ACC112 (cell line): ENCODE measurements around the gene ACAT1.
"Not testable (repeated sequence)": the region's sequence is repeated elsewhere in the genome, so short reads cannot be mapped to it uniquely, and the experiment has no call there.

Source experiments
- H2AFZ ChIP-seq: fragments of 200-600 bp; sonication (generic); one replicate; pipeline ENCODE4 v1.6.0; 2017; ENCODE audit warnings: antibody characterized with exemption, low read length; ENCODE audit not compliant: unreplicated experiment
- H3K27ac ChIP-seq: fragments of 200-600 bp; sonication (generic); 2 replicates; pipeline ENCODE4 v1.5.1; 2014; ENCODE audit warnings: low read depth, mild to moderate bottlenecking, antibody characterized with exemption, low read length, moderate library complexity
- H3K27me3 ChIP-seq: fragments of 200-600 bp; sonication (generic); 2 replicates; pipeline ENCODE4 v1.6.1; 2014; ENCODE audit warnings: mild to moderate bottlenecking, antibody characterized with exemption, low read length, moderate library complexity, mixed read lengths; ENCODE audit not compliant: insufficient read depth
- H3K36me3 ChIP-seq: fragments of 200-600 bp; sonication (generic); 2 replicates; pipeline ENCODE4 v1.6.1; 2016; ENCODE audit warnings: mild to moderate bottlenecking, antibody characterized with exemption, low read length, moderate library complexity, mixed read lengths; ENCODE audit not compliant: insufficient read depth
- H3K4me1 ChIP-seq: fragments of 200-600 bp; sonication (generic); one replicate; pipeline ENCODE4 v1.6.1; 2016; ENCODE audit warnings: low read length, mixed read lengths; ENCODE audit not compliant: insufficient read depth, unreplicated experiment, control insufficient read depth
- H3K4me3 ChIP-seq: fragments of 200-600 bp; sonication (generic); 2 replicates; pipeline ENCODE4 v1.5.1; 2014; ENCODE audit warnings: mild to moderate bottlenecking, low read depth, low read length
- H3K79me2 ChIP-seq: fragments of 200-600 bp; sonication (generic); one replicate; pipeline ENCODE4 v1.6.0; 2016; ENCODE audit warnings: low read length; ENCODE audit not compliant: control insufficient read depth, unreplicated experiment, insufficient read depth

Gene ACAT1

DNA sequence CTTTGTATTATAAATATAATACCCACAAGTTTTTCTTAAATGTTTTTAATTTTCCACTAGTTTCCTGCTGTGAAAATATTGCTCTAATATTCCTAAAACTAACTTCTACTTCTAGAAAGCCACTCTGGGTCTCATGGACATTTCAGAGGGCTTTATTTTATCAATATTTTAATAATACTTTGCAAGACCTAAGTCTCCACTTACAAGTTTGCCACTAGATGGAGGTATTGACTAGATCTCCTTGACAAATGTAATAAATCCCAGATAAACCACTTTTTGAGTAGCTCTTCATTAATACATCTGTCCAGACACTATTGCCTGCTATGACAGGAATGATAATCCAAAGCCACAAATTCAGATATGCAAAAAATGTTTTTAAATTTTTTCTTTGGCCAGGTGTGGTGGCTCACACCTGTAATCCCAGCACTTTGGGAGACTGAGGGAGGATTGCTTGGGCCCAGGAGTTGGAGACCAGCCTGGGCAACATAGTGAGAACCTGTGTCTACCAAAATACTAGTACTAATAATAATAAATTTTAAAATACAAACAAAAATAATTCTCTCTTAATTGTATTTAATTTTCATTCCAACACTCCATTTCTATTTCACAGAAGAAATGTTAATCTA is 3.5 kb upstream of the ACAT1 start:
- no peaks in the 10 kb centered on the region for H3K36me3 ChIP-seq
- no peak overlapping the region for H2AFZ ChIP-seq
- H3K27ac ChIP-seq: no peak overlapping the region
- H3K4me1 ChIP-seq: peaks cover 14% of the 10 kb centered on the region
- no peaks in the 10 kb centered on the region for H3K27me3 ChIP-seq
- no peak overlapping the region for H3K4me3 ChIP-seq
- peaks cover 7% of the 10 kb centered on the region for H3K79me2 ChIP-seq

DNA sequence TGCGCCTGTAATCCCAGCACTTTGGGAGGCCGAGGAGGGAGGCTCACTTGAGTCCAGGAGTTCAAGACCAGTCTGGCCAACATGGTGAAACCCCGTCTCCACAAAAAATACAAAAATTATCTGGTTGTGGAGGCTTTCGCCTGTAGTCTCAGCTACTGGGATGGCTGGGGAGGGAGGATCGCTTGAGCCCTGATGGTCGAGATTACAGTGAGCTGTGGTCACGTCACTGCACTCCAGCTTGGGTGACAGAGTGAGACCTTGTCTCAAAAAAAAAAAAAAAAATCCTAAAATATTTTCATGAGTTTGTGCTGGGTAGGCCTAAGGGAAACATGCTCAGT is 462 bp upstream of the ACAT1 start:
- Histone ChIP-seq H3K4me3 (peak overlapping the region; percentile 87), H3K79me2 (peaks cover 33% of the 10 kb centered on the region), H2AFZ (peak overlapping the region; percentile 70), H3K4me1 (peaks cover 20% of the 10 kb centered on the region)
- not testable (repeated sequence) for H3K27ac ChIP-seq, H3K27me3 ChIP-seq, H3K36me3 ChIP-seq

DNA sequence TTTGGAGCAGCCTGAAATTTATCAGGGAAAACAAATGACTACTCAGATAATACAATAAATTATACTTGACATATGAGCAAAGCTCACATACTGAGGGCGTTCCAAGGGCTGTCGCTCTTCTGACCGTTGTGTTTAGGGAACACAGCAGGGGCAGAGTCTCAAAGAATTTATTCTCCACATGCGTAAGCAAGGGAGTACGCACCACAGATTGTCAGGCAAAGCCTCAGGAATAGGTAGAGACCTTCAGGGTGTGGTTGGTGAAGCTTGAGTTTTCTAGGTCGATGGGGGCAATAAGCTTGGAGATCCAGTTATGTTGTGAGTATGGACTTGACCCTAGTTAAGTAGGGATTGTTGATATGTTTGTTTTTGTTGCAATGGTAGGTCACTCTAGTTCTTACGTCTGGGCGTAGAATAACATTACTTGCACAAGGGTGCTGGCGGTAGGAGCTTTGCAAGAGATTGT is 830 bp downstream of the ACAT1 start:
- Histone ChIP-seq H3K4me3 (peak overlapping the region; percentile 87), H3K79me2 (peaks cover 39% of the 10 kb centered on the region), H3K27me3 (no peaks in the 10 kb centered on the region), H2AFZ (peak overlapping the region; percentile 58), H3K4me1 (peaks cover 20% of the 10 kb centered on the region), H3K36me3 (no peaks in the 10 kb centered on the region), H3K27ac (peak overlapping the region; percentile 57; the same call in 1 of the 2 replicates)

DNA sequence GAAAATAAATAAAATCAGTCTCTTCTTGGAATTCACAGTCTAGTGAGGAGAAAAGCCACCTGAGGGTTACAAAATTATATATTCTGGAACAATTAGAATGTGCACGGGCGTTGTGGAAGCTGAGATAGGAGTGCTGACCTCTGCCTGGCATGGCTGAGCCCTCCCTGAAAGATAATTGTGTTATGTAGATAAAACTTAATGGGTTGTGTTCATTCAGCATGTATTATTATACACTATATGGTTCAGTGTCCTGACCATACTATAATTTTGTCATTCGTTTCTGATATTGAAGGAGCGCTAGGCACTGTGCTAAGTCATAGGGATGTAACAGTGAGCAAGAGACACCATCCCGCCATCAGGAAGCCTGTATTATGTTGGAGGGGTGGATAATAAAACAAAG is 3.7 kb downstream of the ACAT1 start:
- H3K27me3 ChIP-seq: no peaks in the 10 kb centered on the region
- H2AFZ ChIP-seq: no peak overlapping the region
- H3K27ac ChIP-seq: no peak overlapping the region
- peaks cover 20% of the 10 kb centered on the region for H3K4me1 ChIP-seq
- peaks cover 49% of the 10 kb centered on the region for H3K79me2 ChIP-seq
- H3K36me3 ChIP-seq: no peaks in the 10 kb centered on the region
- no peak overlapping the region for H3K4me3 ChIP-seq

DNA sequence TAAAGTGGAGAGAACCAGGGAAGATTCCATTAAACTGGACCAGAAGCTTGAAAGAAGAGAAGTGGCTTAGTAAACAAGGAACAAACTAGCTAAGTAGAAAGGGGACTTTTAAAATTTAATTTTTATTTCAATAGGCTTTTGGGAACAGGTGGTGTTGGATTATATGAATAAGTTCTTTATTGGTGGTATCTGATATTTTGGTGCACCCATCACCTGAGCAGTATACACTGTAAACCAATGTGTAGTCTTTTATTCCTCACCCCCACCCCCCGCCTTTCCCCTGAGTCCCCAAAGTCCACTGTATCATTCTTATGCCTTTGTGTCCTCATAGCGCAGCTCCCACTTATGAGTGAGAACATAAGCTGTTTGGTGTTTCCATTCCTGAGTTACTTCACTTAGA is 7.4 kb downstream of the ACAT1 start:
- H3K4me3 ChIP-seq: no peak overlapping the region
- H3K4me1 ChIP-seq: peaks cover 5% of the 10 kb centered on the region
- H3K27me3 ChIP-seq: no peaks in the 10 kb centered on the region
- peaks cover 34% of the 10 kb centered on the region for H3K79me2 ChIP-seq
- H3K27ac ChIP-seq: no peak overlapping the region
- peaks cover under 1% of the 10 kb centered on the region; the same call in 1 of the 2 replicates for H3K36me3 ChIP-seq
- H2AFZ ChIP-seq: no peak overlapping the region

DNA sequence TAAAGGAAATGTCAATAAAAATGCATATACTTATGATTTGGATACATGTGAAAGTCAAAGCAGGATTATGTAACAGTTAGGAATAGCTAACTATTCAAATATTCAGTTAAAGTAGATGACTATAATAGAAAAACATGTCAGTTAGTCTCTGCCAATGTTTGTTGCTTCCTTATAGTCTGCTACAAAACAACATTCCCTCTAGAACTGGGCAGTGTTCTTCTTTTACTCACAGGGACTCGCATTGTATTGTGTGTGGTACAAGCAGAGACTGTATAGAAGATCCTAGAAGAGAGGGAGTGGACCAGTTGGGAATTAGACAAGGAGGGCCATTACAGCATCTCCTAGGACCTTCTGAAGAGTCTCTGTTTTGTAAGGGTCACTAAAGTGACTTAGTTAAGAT is 10.6 kb downstream of the ACAT1 start:
- Histone ChIP-seq H3K36me3 (peaks cover 3% of the 10 kb centered on the region; the same call in 1 of the 2 replicates), H3K27me3 (no peaks in the 10 kb centered on the region)

DNA sequence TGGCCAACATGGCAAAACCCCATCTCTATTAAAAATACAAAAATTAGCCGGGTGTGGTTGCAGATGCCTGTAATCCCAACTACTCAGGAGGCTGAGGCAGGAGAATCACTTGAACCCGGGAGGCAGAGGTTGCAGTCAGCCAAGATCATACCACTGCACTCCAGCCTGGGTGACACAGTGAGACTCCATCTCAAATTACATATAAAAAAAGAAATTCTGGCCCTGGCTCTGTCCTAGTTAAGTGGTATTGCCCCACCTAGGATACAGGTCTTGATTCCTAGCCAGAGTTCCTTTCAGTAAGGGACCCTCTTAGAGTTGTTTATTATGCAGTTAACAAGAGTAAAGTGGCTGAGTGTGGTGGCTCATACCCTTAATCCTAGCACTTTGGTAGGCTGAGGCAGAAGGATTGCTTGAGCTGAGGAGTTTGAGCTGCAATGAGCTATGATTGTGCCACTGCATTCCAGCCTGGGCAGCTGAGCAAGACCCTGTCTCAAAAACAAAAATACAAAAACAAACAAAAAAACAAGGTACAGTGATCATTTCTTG is 11.7 kb downstream of the ACAT1 start:
- H3K4me1 ChIP-seq, H3K27ac ChIP-seq, H3K36me3 ChIP-seq, H3K4me3 ChIP-seq, H3K79me2 ChIP-seq, H2AFZ ChIP-seq, H3K27me3 ChIP-seq: not testable (repeated sequence)

More for the DNA sequence above, 10.6 kb downstream of the ACAT1 start:
- Histone ChIP-seq H3K4me1 (peaks cover 4% of the 10 kb centered on the region), H3K79me2 (peaks cover 11% of the 10 kb centered on the region), H3K4me3 (no peak overlapping the region), H3K27ac (no peak overlapping the region), H2AFZ (no peak overlapping the region)

DNA sequence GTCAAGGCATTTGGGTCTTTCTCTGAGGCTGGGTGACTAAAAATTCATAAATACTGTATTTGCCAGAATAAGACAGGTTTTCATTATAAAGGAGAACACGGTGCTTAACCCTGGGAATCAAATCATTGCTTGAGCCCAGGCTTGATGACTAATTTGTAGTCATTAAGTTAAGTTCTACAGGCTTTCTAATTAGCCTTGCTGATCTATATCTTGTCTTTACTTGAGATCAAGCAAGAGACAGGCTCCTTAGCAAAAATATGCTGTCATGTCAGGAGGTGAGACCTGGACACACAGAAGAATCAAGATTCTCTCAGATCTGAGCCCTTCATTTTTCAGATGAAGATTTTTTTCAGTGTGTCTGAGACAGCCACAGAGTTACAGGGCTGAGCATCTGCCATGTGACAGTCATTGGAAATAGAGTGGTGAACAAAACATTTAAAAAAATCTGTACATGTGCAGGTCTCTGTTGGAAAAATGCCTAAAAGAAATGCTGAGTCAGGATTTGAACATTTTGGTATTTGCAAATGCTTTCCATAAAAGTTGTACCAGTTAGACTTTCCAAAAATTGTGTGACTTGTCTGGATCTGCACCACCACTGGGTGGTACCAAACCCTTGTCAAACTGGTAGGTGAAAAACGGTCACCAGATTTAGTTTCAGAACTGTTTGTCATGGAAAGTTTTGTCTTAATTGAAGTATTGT is 14.6 kb downstream of the ACAT1 start:
- Histone ChIP-seq H3K36me3 (peaks cover 3% of the 10 kb centered on the region; the same call in 1 of the 2 replicates), H3K79me2 (no peaks in the 10 kb centered on the region), H2AFZ (no peak overlapping the region), H3K4me3 (no peak overlapping the region), H3K4me1 (peaks cover 4% of the 10 kb centered on the region), H3K27me3 (no peaks in the 10 kb centered on the region), H3K27ac (no peak overlapping the region)

DNA sequence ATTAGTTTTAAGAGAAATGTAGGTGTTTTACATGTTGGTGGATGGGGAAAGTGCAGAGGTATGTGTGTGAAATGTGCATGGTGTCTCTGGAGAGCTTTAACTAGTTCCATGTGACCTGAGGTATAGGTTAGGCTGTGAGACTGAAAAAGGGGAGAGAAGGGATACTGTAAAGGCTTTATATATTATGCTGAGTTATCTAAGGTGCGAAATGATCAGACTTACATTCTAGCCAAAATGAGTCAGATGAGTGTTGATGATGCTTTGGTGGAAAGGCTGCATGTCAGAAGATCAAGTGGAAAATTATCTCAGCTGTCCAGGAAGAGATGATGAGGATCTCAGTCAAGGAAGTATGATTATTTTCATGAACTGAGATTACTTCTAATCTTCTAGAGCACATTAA is 15.8 kb downstream of the ACAT1 start:
- Histone ChIP-seq H3K4me3 (no peak overlapping the region), H3K36me3 (peaks cover 6% of the 10 kb centered on the region; the same call in 1 of the 2 replicates), H3K27ac (no peak overlapping the region), H3K27me3 (no peaks in the 10 kb centered on the region), H2AFZ (no peak overlapping the region), H3K79me2 (no peaks in the 10 kb centered on the region), H3K4me1 (peaks cover 4% of the 10 kb centered on the region)

DNA sequence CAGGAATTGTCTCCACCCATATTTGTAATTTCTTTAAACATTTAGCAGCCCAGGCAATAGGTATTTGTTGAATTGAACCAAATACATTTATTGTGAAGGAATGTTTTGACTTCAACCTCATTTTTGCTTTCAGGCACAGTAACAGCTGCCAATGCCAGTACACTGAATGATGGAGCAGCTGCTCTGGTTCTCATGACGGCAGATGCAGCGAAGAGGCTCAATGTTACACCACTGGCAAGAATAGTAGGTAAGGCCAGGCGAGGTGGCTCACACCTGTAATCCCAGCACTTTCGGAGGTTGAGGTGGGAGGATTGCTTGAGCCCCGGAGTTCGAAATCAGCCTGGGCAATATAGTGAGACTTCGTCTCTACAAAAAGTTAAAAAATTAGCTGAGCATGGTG is 20.9 kb downstream of the ACAT1 start:
- Histone ChIP-seq H3K4me3 (no peak overlapping the region), H3K27ac (no peak overlapping the region), H3K27me3 (no peaks in the 10 kb centered on the region), H3K79me2 (no peaks in the 10 kb centered on the region), H3K4me1 (no peaks in the 10 kb centered on the region), H2AFZ (no peak overlapping the region), H3K36me3 (peaks cover 30% of the 10 kb centered on the region)

DNA sequence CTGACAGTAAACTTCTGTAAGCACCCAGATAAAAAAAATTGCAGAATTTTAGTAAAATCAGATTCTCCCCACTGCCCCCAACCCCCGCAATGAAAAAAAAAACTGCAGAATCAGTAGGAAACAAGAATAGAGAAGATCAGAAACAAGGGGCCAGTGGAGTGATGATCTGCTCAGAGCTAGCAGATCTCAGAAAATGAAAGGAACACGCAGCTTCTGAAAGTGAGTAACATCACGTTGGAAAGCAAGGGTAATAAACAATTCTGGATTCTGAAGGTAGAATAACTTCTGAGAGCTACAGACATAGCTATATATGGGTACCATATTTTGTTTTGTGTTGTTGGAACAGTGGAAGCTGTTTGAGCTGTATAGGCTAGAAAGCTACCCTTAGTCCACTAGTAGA is 23.2 kb downstream of the ACAT1 start:
- no peaks in the 10 kb centered on the region for H3K4me1 ChIP-seq
- no peaks in the 10 kb centered on the region for H3K79me2 ChIP-seq
- peaks cover 38% of the 10 kb centered on the region for H3K36me3 ChIP-seq
- H3K4me3 ChIP-seq: no peak overlapping the region
- no peak overlapping the region for H3K27ac ChIP-seq
- H3K27me3 ChIP-seq: no peaks in the 10 kb centered on the region
- H2AFZ ChIP-seq: no peak overlapping the region
